GM19025 (cell line): ENCODE data around the gene MAP1B.

Source experiments
- ATAC-seq: cut with Tn5 transposase; IDR thresholded peaks from one replicate; pipeline ENCODE4 v1.9.1; 2021; ENCODE audit warnings: mild to moderate bottlenecking, low read depth, moderate library complexity; ENCODE audit not compliant: unreplicated experiment

MAP1B gene

GRCh38 chr5:72242796-72243475, 135.7 kb downstream of the MAP1B start:
- no peak for ATAC-seq

- ATAC-seq, result no peak
Observed at GRCh38 chr5:72243706-72244105, 136.4 kb downstream of the MAP1B start.

GRCh38 chr5:72244862-72245371, 137.6 kb downstream of the MAP1B start:
- no peak for ATAC-seq

GRCh38 chr5:72245546-72245945, 138.3 kb downstream of the MAP1B start:
- ATAC-seq, result no peak

- ATAC-seq, result no peak
Observed at GRCh38 chr5:72245951-72246532, 138.8 kb downstream of the MAP1B start.

- no peak for ATAC-seq
Observed at GRCh38 chr5:72246954-72247442, 139.7 kb downstream of the MAP1B start.

- ATAC-seq, result no peak
Observed at GRCh38 chr5:72248410-72248981, 141.2 kb downstream of the MAP1B start.

GRCh38 chr5:72251386-72251785, 144.1 kb downstream of the MAP1B start:
- ATAC-seq, result no peak

GRCh38 chr5:72252008-72252407, 144.7 kb downstream of the MAP1B start:
- no peak for ATAC-seq

GRCh38 chr5:72252574-72253155, 145.4 kb downstream of the MAP1B start:
- no peak for ATAC-seq

GRCh38 chr5:72255237-72255636, 148.0 kb downstream of the MAP1B start:
- ATAC-seq, result no peak

- ATAC-seq, result no peak
Observed at GRCh38 chr5:72255670-72256069, 148.4 kb downstream of the MAP1B start.

GRCh38 chr5:72256536-72256935, 149.3 kb downstream of the MAP1B start:
- ATAC-seq, result no peak
